HL-60/S4 treated with retinoic acid at 250 ng/mL for 4 days and 3 days (cell line): ENCODE results near the gene AVL9.

Source experiments
- in situ Hi-C: fragments of 300-500 bp; cut with MboI; formaldehyde crosslinking; loops from 2 replicates; pipeline ENCODE4 v1.7.0; 2022; ENCODE audit warnings: low sequenced_read_pairs

Gene AVL9

GRCh38 chr7:32532716-32533115, 37.4 kb downstream of the AVL9 start:
- in situ Hi-C loops = no loop called here

GRCh38 chr7:32533276-32534029, 38.2 kb downstream of the AVL9 start:
- in situ Hi-C loops = no loop called here

- in situ Hi-C loops = no loop called here
Measured at GRCh38 chr7:32535162-32535702, 39.9 kb downstream of the AVL9 start.

GRCh38 chr7:32536016-32536415, 40.7 kb downstream of the AVL9 start:
- in situ Hi-C loops = no loop called here

GRCh38 chr7:32536585-32536984, 41.3 kb downstream of the AVL9 start:
- in situ Hi-C loops = no loop called here

GRCh38 chr7:32537760-32538159, 42.5 kb downstream of the AVL9 start:
- in situ Hi-C loops = no loop called here

- in situ Hi-C loops = no loop called here
Measured at GRCh38 chr7:32539366-32539765, 44.1 kb downstream of the AVL9 start.

- in situ Hi-C loops = no loop called here
Measured at GRCh38 chr7:32539919-32540531, 44.7 kb downstream of the AVL9 start.

- in situ Hi-C loops = no loop called here
Measured at GRCh38 chr7:32542595-32542994, 47.3 kb downstream of the AVL9 start.

GRCh38 chr7:32559480-32559879, 64.2 kb downstream of the AVL9 start:
- in situ Hi-C loops = no loop called here

- in situ Hi-C loops = no loop called here
Measured at GRCh38 chr7:32560075-32560474, 64.8 kb downstream of the AVL9 start.

GRCh38 chr7:32561613-32562012, 66.3 kb downstream of the AVL9 start:
- in situ Hi-C loops = no loop called here

GRCh38 chr7:32564542-32564941, 69.3 kb downstream of the AVL9 start:
- in situ Hi-C loops = no loop called here

- in situ Hi-C loops = no loop called here
Measured at GRCh38 chr7:32569388-32570289, 74.3 kb downstream of the AVL9 start.

- in situ Hi-C loops = no loop called here
Measured at GRCh38 chr7:32573110-32573687, 77.9 kb downstream of the AVL9 start.

GRCh38 chr7:32574626-32575025, 79.3 kb downstream of the AVL9 start:
- in situ Hi-C loops = no loop called here

- in situ Hi-C loops = no loop called here
Measured at GRCh38 chr7:32577421-32577820, 82.1 kb downstream of the AVL9 start.

GRCh38 chr7:32579776-32580175, 84.5 kb downstream of the AVL9 start:
- in situ Hi-C loops = no loop called here

- in situ Hi-C loops = no loop called here
Measured at GRCh38 chr7:32580646-32581045, 85.4 kb downstream of the AVL9 start.

- in situ Hi-C loops = no loop called here
Measured at GRCh38 chr7:32582036-32582435, 86.7 kb downstream of the AVL9 start.

GRCh38 chr7:32583791-32584190, 88.5 kb downstream of the AVL9 start:
- in situ Hi-C loops = no loop called here
